GM12891 (cell line): ENCODE results near the gene PLA2G2F.

Experiments
- DNase-seq: peaks from one replicate; pipeline ENCODE4 v3.0.0; 2011; ENCODE audit warnings: low spot score; ENCODE audit not compliant: insufficient read length
- FAIRE-seq: peaks from 2 replicates; lab custom pipeline; 2011; peaks lifted over from hg19 to GRCh38; lab: Jason Lieb, UNC
- PAX5 ChIP-seq: IDR thresholded peaks from 2 replicates; pipeline ENCODE4 v1.6.1; 2011; ENCODE audit warnings: low read length, moderate library complexity, mild to moderate bottlenecking; ENCODE audit not compliant: insufficient read depth, severe bottlenecking
- POLR2A ChIP-seq: IDR thresholded peaks from 2 replicates; pipeline ENCODE4 v1.6.1; 2011; ENCODE audit warnings: low read depth, low read length, control low read depth
- POLR2AphosphoS5 ChIP-seq: IDR thresholded peaks from 2 replicates; pipeline ENCODE4 v1.6.1; 2011; ENCODE audit warnings: low read depth, low read length, control low read depth
- POU2F2 ChIP-seq: IDR thresholded peaks from 2 replicates; pipeline ENCODE4 v1.6.1; 2011; ENCODE audit warnings: low read depth, mild to moderate bottlenecking, control low read depth, low read length, moderate library complexity
- SPI1 ChIP-seq: IDR thresholded peaks from 2 replicates; pipeline ENCODE4 v1.6.1; 2011; ENCODE audit warnings: low read depth, low read length, control low read depth
- TAF1 ChIP-seq: IDR thresholded peaks from 2 replicates; pipeline ENCODE4 v1.6.1; 2011; ENCODE audit warnings: low read depth, low read length, control low read depth

PLA2G2F gene

DNA sequence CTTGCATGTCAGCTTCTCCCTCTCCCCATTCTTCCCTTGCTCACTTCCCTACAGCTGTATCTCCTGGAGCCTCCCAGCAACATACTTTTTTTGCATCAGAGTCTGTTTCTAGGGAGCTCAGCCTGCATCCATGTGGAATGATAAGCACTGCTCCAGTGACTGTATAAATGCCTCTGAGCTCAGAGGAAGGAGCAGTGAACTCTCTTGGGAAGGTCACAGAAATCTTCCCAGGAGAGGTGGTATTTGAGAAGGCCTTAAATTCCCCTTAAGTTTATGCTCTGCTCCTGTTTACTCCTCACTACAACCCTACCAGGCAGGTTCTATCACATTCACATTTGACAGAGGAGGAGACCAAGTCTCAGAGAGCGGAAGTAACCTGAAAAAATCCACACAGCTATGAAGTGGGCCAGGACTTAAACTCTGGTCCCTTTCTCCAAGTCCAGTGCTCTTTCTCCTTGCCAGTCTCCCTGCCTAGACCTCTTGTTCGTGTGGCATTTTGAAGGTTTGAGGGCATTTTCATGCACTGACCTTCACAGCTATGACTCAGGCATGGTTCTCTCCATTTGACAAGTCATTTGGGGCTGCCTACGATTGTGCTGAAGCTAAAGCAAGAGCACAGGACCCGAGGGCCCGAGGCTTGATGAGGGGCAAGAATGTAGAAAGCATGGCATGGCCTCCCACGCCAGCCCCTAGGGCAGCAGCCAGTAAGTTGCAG is 41.2 kb downstream of the PLA2G2F start:
- no peak for TF ChIP-seq POLR2AphosphoS5
- no peak for TF ChIP-seq POLR2A
- TF ChIP-seq POU2F2 = no peak
- no peak for TF ChIP-seq TAF1
- TF ChIP-seq SPI1 = no peak
- no peak for TF ChIP-seq PAX5
- no peak for DNase-seq
- no peak for FAIRE-seq

DNA sequence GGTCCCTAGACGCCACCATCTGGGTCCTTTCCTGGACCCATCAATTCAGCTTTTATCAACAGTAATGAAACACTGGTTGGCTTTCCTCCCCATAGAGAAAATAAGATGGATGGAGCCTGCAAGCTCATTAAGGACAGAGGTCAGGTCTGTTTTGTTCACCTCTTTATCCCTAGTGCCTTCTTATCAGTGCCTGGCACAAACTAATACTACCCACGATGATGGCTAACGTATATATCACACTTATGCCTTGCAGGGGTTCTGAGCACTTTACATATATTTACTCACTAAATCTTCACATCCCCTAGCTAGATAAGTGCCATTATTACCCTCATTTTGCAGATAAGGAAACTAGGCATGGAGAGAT is 41.7 kb downstream of the PLA2G2F start:
- TF ChIP-seq SPI1 = no peak
- TF ChIP-seq TAF1 = no peak
- TF ChIP-seq POLR2AphosphoS5 = no peak
- no peak for TF ChIP-seq POLR2A
- no peak for TF ChIP-seq POU2F2
- TF ChIP-seq PAX5 = no peak
- no peak for FAIRE-seq

DNA sequence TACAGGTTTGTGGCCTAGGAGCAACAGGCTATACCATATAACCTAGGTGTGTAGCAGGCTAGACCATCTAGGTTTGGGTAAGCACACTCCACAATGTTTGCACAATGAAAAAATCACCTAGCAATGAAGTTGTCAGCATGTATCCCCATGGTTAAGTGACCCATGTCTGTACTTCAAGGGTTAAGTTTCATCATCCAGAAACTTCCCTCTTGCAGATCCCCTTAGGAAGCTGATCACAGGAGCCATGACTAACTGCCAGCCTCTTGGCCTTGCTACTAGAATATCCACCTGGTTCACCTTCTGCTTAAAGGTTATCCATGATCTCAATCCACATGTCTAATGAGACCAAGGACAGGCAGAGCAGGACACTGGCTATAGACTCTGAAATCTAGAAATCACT is 43.3 kb downstream of the PLA2G2F start:
- FAIRE-seq = no peak
- no peak for TF ChIP-seq SPI1
- no peak for TF ChIP-seq POLR2AphosphoS5
- TF ChIP-seq POU2F2 = no peak
- no peak for DNase-seq

More for the DNA sequence above, 41.7 kb downstream of the PLA2G2F start:
- no peak for DNase-seq

DNA sequence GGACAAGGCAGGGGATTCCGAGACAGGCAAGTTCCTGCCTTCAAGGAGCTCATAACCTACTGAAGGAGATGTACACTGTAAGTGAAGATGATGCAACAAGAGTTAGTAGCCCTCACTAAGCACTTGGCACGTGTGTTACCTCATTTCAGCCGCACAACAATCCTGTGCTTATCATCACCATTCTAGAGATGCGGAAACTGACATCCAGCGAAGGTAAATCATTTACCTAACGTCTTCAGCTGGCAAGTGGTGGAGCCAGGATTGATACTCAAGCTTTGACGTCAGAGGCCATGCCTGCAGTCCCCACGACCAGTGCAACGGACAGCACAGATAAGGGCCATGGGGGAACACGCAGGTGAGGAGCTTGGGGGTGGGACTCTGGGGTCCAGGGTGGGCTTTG is 43.9 kb downstream of the PLA2G2F start:
- no peak for TF ChIP-seq POLR2A
- TF ChIP-seq POU2F2 = no peak
- TF ChIP-seq POLR2AphosphoS5 = no peak
- TF ChIP-seq PAX5 = no peak
- TF ChIP-seq SPI1 = no peak
- no peak for TF ChIP-seq TAF1
- no peak for FAIRE-seq

DNA sequence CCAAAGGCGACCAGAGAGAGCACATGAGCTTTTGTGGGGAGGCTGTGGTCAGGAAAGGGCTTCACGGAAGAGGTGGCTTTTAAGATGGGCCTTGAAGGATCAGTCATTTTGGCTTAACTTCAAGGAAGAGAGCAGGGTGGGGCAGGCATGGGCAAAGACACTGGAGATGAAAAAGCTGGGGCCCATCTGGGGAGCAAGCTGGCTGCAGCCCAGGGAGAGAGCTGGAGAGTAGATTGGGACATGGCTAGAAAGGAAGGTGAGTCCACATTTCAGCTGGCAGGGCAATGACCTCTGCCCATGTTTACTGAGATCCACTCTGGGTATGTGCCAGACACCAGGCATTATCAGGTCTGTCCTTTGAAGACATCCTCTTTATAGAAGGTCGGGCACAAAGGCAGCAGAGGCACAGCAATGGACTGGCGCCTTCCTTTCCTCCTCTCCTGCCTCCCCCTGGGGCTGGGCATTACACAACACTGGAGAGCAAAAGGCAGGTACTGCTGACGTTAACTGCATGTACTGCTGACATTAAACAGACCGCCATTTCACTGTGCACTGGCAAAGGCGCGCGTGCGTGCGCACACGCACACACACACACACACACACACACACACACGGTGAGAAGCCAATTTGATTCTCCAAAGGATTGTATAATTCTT is 44.6 kb downstream of the PLA2G2F start:
- TF ChIP-seq POU2F2 = no peak
- TF ChIP-seq SPI1 = no peak
- TF ChIP-seq POLR2AphosphoS5 = no peak
- no peak for TF ChIP-seq POLR2A
- no peak for TF ChIP-seq PAX5
- no peak for TF ChIP-seq TAF1
- DNase-seq (no peak), FAIRE-seq (no peak)

More for the DNA sequence above, 43.9 kb downstream of the PLA2G2F start:
- no peak for DNase-seq

DNA sequence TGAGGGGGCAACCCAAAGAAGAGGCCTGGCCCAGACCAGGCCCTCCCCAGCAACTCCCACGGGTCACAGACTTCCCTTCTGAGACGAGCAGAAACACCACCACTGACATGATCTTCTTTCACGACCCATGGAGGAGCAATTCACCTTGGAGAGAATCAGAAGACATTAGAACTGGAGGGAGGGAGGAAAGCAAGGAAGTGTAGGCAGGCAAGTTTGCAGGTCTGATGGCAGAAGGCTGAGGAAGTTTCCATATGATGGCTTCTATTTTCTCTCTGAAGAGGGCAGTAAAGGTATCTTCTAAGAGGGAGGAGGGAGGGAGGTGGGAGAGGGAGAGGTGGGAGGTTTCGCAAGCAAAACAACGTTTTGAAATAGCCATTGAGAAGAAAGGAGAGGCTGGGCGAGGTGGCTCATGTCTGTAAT is 45.4 kb downstream of the PLA2G2F start:
- DNase-seq = no peak
- FAIRE-seq = no peak
- TF ChIP-seq POU2F2 (no peak), TAF1 (no peak), PAX5 (no peak)

DNA sequence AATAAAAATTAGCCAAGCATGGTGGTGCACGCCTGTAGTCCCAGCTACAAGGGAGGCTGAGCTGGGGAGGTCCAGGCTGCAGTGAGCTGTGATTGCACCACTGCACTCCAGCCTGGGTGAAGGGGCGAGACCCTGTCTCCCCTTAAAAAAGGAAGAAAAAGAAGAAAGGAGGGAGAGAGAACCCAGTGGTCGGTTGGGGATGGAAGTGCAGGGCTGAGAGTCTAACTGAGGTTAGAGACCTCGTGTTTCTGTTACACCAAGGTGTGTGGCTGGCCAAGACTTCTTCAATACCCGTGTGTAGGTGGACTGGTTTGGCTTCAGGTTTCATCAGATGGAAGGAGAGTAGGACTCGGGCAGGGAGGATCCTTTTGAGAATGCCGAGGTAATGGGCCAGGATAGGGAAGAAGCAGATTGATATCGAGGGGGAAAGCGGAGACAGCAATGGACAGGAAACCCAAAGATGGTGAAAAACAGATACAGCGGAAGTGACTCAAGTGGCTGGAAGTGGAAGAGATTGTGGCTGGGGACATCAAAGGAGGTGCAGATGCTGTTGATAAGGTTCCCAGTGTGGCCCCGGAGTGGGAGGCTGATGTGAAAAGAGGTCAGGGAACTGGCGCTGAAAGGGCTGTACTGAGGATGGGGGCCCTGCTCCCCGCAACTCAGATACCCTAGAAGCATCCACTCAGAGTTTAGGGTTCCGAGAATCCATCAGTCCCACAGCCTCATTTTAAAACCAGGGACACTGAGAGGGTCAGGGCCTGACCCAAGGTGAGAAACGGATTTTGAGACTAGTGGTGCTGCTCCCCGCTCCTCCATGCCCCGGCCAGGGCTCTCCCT is 46.1 kb downstream of the PLA2G2F start:
- TF ChIP-seq SPI1 (peak; percentile 53), TAF1 (no peak), PAX5 (no peak)
- FAIRE-seq = peak; percentile 87
- DNase-seq = no peak

DNA sequence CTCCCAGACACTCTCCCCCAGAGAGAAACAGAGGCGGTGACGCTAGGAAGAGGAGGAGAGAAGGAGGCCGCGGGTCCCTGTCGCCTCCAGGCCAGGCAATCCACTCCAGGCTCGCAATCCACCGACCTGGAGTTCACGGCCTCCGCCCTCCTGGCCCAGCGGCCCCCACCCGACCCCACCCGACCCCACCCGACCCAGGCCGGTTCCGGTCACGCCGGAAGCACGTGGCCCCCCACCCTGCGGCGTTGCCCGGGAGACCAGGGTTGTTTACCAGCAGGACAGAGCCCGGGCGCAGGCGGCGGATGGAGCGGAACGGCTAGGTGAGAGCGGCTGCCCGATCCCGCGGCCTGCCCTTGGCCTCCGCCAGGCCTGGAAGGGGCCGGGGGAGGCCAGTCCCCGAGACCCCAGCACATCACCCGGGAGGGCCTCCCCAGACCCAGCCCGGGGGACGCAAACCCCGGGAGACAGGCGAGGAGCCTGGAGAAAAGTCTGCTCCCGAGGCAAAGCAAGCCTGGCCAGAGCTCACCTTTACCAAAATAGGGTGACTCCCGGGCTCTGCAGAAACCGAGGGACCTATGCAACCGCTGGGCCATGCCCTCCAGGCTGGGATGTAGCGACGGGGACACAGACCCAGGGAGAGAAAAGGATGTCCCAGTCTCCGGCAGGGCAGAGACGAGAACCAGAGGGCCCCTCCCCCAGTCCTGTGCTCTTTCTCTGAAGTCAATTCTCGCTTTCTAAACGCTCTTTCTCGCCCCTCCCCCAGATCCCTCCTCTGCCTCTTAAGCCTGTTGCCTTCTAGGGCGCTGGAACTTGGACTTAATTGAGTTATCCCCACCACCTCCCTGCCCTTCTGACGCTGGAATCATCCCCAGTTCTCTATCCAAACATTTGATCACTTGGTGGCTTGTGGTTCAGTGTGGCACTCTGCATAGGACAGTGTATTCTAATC is 47.0 kb downstream of the PLA2G2F start, which contains the start of the genes PLA2G2C and UBXN10:
TSS of gene PLA2G2C (minus strand) at position 685 of the 949 bp plus-strand sequence. CDS start 9,155 bp downstream, outside the sequence.
TSS of gene UBXN10 (plus strand) at position 263 of the 949 bp plus-strand sequence. CDS start 4,466 bp downstream, outside the sequence.
- FAIRE-seq (peak; percentile 74), DNase-seq (peak; percentile 58)
- TF ChIP-seq SPI1 (no peak), POU2F2 (no peak), TAF1 (no peak), POLR2A (no peak), POLR2AphosphoS5 (no peak), PAX5 (no peak)
